GM18499 (cell line): ENCODE results near the gene SEMA3F.

Experiments used
- ATAC-seq: cut with Tn5 transposase; IDR thresholded peaks from one replicate; pipeline ENCODE4 v1.9.1; 2021; ENCODE audit warnings: moderate number of reproducible peaks; ENCODE audit not compliant: insufficient read depth, unreplicated experiment

Gene SEMA3F

DNA sequence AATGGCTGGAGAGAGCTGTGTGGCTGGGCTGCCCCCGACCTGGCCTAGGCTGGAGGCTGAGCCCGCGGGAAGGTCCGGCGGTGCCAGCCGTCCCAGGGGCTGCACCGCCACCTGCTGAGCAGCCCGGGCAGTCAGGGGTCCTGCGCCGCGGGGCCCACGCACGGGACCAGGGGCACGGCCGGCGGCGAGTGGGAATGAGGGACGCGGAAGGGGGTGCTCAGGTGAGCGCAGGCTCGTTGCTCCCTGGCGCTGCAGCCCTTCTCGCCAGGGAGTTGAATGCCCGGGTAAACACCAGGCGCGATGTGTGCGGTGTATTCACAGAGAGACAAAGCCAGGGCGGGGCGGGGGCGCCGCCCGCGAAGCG lies 666 bp upstream of the SEMA3F start:
- no peak for ATAC-seq

DNA sequence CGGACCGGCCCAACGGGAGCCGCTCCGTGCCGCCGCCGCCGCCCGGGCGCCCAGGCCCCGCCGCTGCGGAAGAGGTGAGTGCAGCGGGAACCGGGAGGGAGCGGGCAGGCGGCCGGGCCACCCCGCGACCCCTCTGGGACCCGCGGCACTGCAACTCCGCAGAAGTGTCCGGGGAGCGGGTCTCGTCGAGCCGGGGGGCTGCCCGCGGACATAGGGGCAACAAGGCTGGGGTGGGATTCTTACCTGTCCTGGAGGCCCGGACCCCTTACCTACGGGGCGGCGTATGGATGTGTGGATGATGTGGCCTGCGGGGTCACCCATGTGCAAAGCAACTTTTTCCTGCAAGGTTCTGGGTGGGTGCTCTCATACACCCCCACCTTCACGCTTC lies 361 bp downstream of the SEMA3F start:
- no peak for ATAC-seq

DNA sequence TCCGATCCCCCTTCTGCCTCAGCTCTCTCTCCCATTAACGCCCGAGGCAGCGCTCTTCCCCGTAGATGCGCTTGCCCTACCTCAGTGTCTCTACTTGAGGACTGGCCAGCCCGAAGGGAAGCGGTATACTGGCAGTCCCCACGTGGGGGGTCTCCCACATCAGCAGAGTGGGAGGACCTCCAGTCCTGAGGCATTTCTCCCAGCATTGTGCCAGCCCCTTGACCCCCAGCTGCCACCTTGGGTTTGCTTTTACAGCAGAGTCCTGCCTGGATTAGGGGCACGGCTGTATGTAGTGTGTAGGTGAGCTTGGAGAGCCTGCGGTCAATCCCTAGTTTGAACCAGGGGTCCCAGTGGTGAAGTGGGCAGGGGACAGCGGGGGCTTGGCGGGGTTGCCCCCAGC lies 767 bp downstream of the SEMA3F start:
- ATAC-seq, result no peak

DNA sequence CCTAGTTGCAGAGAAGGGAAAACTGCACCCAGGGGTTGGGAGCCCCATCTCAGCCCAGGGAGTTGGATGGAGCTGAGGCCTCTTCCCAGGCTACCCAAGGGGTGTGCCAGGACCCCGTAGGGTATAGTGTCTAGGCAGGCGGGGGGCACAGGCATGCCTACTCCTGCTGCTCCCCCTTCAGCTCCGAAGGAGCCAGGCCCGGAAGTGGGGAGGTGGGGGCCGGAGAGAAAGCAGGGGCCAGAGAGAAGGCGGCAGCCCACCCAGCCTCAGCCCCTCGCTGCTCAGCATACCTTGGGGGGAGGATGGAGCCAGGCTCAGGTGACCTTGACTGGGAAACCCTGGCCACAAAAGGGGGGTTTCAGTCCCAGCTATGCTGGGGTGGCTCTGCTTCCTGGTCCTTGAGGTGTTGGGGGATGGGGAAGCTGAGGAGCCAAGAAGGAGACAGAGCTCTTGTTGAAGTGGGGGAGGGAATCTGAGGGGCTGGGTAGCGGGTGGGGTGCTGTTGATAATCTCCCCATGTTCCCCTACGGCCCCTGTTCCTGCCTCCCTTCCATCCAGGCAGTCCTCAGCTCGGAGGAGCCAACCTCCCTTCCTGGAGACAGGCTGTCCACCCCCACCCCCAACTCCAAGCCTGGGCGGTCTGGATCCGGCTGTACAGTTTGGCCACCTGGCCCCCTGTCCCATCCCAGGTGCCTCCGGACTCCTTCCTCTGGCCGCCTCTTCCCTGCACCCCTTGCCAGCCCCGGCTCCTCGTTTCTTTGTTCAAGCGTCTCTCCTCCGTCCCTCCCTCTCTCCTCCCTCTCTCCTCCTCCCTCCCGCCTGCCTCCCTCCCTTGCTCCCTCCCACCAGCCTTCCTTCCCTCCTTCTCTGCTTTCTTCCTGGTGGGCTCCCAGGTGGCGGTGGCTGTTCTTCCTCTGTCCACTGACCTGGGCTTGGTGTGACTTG lies 1.7 kb downstream of the SEMA3F start:
- no peak for ATAC-seq

DNA sequence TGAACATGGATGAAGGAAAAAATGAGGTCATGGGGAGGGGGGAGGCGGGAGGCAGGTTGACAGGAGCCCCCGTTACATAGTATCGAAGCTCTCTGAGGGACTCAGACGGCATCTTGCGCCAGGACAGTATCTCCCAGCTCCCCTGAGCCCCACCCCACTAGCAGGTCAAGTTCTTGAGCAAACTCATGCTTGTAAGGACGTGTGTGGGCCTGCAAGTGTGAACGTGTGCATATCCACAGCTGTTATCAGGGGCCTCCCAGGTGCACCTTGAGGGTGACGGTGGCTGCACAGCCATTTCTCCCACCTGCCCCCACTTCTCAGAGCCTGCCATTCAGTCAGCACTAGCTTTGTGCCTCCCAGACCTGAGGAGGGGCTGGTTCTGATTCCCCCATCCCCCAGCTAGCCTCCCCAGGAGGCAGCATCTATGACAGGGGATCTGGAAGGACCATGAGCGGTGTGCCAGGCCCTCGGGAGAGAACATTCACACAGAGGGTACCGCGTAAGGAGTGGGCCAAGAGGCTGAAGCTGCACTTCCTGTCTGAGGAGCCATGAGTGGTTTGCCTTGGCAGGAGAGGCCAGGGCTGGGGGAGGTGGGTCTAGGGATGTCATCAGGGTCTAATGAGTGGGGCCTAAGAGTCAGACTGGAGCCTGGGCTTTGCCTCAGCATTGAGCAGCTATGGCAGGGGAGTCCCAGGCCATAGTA lies 2.9 kb downstream of the SEMA3F start:
- no peak for ATAC-seq

DNA sequence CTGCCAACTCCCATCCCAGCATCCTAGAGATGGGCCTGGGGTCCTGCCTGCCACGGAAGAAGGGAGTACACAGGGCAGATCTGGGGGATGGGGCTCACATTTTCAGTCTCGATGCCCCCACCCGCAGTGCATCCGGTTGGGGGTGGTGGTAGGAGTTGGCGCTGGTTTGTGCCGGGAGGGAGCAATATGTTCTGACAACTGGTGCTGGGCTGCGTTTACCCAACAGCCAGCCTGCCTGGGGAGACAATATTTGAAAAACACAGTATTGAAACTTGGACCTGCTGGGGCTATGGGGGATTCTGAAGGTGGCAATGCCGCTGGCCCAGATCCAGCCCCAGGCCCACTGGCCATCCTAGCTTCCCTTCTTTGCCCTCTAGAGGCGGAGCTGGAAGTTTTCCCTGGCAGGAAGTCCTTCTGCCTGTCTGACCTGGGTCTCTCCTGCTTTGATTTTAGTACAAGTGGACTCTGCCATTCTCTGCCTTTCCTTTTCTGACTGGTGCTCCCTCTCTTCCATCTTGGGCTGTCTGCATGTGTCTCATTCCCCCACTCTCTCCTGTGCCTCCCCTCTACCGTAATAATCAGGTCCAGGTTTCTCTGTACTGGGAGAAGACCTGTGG lies 3.5 kb downstream of the SEMA3F start:
- no peak for ATAC-seq

DNA sequence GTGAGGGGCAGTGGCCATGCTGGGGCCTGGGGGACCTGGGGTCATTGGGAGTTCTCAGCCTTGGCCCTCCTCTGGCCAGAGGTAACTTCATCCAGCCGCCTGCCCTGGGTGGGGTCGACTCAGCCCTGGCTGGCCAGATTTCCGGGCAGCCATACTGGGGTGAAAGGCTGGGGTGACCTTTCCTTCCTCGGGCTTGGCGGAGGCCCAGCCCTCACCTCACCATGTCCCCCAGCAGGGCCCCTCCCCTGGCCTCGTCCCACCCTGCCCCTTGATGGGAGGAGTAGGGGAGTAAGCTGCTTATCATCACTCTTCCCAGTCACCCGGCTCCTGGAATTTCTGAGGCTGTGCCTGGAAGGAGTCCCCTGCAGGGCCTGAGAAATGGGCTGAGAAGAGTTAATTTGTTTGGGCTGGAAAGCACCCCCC lies 5.4 kb downstream of the SEMA3F start:
- no peak for ATAC-seq

DNA sequence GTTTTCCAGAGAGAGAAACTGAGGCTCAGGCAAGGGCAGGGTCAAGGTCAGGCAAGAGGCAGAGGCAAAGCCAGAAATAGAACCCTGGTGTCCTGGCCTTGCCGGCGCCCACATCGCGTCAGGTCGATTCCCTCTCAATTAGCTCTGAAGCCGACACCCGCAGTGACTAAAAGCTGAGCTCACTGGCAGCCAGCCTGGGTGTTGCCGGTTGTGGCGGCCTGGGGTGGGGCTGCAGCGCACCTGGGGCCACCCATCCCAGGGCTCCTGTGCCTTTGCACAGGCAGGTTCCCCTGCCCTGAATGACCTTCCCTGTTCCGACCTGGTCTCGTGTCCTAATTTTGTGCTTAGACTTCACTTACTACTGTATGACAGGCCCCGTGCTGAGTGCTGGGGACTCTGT lies 6.2 kb downstream of the SEMA3F start:
- no peak for ATAC-seq

DNA sequence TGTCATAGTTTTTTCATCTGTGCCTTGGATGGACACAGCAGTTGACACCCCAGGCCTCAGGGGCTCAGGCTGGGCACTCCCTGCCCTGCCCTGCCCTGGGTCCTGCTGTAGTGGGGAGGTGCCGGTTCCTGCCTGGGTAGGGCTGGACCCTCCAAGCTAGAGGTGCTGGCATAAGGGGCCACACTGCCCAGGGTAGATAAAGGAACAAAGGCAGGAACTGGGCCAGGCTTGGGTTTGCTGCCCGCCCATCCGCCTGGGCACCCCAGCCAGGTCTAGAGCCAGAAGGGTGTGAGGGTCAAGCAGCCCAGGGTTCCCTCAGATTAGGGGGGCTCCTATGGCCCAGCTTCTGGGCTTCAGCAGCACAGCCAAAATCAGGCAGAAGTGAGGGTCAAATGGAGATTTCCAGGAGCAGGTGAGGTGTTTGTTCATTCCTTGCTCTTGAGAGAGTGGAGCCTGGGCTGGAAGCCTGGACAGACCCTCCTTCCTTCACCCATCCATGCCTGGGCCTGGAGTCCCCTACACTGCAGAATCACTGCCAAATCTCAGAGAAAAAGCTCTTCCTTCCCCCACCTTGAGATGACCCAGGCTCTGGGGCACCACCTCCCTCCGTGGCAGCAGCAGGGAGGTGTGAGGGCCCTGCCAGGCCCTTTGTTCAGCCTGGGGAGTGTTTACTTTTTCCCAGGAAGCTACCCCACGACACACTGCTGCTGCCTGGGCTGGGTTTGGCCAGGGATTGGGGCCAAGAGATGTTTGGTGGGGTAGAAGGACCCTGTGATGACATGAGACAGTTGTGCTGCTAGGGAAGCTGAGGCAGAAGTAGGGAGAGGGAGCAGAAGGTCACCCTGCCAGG lies 7.1 kb downstream of the SEMA3F start:
- ATAC-seq, result no peak

DNA sequence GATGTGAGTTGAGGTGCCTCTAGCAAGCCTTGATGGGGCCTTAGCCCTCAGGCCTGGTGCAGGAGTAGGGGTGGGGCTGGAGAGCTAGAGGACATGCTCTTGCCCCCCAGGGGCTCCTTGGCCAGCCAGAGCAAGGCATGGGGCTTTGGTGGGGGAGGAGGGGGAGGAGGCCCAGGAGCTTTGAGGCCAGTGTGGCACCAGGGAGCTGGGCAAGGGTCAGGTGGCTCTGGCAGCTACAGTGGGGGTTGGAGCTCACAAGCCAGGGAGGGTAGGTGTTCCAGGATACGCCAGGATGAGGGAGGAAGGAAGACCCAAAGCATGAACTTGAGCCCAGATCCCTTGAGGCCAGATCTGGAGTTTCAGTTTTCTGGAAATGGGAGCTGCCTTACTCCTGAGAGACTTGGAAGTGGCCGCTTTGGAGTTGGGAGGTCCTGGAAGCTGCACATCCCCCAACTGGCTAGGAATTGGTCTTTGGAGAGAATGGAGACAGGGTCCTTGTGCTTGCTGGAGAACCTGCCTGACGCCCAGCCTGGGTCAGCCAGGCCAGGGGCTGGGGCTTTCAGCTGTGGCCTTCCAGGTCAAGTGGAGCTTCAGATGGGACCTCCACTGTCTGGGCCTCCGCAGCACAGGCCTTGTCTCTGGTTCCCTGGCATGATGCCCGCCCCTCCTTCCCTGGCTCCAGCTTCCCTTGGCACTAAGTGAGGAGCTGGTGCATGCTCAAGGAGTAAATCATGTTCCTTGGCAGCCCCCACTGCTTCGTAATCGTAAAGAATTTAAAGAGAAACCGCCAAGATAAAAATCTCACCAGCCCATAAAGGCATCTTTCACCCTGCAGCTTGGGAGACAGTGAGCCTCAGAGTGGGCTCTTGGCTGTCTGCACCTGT lies 8.7 kb downstream of the SEMA3F start:
- no peak for ATAC-seq

DNA sequence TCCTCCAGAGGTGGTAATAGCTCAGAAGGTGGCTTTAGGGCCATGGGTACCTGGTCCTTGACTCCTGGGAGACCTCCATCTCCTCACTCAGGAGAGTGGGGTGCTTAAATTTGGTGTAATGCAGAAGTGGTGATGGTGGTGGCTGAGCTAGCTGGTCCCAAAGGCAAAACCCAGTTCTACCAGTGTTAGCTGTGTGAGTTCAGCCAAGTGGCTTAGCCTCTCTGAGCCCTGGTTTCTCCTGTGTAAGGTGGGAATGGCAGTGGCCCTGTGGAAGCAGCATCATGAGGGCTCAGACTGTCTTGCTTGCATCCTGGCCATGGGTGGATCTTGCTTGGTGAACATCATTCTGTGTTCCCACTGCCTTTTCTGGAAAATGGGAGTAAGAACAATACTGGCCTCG lies 9.4 kb downstream of the SEMA3F start:
- no peak for ATAC-seq

DNA sequence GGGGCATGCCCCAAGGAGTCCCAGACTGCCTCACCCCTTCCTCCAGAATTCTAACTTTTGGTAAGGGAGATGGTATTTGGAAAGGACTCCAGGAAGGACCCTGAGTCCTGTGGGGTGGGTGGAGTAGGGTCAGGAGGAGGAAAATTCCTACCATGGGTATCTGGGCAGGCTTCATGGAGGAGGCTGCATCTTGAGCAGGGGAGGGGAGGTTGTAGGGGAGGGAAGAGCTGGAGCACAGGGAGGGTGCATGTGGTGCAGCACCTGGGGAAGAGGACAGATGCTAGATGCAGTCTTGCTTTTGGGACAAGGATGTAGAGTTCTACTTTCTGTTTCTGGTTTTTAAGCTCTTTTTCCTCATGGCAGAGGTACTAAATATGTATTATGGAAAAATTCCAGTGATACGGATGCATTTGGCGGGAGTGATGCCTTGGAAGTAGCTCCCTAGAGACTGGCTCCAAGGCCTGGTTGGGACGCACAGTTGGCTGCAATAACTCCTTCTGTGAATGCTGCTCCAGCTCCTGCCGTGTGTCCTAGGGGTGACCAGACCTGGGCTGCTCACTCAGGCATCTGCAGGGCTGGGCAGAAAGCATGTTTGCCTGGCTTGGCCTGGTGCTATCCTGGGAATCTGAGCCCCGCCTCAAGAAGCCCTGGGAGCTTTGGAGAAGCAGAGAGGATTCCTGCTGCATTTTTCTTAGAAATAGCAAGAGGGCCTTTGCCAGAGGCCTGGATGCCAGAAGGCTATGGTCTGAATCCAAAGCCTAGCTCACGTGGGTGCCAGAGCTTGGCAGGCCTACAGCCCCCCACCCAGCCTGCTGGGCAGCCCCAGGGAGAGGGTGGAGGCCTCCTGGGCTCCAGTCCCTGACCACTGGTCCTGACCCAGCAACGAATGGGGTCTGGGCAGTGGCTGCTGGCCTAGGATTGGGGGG lies 10.1 kb downstream of the SEMA3F start:
- ATAC-seq, result no peak

DNA sequence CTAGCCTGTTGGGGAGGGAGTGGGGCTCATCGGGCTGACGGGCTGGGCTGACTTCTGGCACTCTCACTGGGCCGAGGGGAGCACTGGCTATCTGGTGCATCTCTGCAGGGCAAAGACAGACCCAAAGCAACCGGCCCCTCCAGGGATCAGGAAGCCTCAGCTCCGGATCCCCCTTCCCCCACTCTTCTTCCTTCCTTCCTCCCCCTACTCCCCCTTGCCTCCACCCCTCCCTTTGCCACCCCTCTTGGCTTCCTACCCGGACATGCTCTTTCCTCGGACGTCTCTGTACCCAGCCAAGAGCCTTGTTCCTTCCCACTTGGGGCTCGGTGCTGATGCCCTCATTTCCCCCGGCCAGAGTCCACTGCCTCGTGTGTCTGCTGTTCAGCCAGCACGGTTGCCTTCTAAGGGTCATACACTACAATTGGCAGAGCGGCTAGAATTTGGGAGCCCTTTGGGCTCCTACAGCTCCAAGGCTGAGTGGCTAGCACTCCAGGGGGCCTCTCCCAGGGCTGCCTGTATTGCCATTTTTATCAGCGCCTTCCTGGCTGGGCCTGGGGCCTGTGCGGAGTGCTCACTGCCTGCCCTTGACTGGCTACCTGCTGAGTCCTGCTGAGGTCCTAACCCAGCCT lies 10.9 kb downstream of the SEMA3F start:
- no peak for ATAC-seq

DNA sequence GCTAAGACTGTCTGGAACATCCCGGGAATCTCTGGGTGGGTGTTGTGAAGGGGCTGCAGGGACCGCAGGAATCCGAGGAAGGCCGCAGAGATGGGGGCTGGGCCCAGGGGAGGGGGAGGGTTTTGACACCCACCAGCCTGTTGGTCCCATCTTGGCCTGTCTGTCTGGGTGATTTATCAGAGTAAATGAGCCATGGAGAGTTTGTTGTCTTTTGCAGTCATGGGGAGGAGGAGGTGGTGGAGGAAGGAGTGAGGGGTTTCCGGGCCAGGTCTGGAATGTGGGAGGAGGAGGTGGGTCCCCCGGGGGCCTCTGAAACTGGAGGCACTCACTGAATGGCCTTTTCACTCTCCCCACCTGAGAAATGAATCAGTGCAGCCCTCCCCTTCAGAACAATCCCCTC lies 11.5 kb downstream of the SEMA3F start:
- no peak for ATAC-seq

DNA sequence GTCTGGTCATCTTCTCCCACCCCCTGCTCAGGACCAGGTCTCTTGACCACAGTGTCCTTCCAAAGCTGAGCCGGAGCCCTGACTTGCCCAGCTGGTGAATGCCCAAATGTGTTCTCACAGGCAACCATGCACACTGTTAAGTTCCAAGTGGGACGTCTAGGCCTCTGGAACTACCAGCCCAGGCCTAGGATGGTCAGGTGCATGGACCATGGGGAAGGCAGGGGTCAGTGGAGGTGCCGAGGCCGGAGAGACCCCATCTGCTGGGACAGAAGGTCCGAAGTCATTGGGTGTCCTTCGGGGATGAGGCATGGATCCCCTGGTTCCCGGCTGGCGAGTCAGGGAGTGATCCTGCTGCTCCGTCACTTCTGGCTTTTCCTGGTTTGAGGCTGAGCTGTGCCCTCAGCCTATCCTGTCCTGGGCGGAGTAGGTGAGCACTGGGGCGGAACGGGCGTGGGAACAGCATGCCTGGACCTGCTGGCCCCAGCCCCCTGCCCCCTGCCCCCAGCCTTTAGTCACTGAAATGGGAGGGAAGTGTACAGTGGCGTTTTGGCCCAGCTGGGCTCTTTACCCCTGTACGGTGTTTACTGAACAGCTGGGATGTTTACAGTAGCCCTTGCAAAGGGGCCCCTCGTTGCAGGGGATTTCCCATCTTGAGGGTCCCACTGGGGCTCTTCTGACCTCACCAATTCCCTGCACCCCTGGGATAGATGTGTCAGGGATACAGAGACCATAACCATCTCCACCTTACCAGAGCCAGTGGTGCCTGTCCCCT lies 12.1 kb downstream of the SEMA3F start:
- no peak for ATAC-seq

DNA sequence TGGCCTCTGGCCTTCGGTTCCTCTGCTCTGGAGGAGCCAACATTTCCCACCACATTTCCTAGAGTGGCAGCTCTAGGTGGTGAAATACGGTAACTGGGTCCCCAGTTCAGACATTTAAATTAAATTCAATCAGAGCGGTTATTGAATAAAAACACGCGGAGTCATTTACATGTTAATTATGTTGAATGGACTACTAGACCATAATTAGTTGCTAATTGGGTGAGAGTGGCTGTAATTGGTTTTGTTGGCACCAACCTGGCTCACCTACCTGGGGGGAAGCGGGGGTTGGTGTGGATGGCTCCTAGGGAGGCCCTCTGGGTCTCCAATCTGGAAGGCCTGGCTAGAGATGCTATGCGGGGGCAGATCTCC lies 12.7 kb downstream of the SEMA3F start:
- no peak for ATAC-seq

DNA sequence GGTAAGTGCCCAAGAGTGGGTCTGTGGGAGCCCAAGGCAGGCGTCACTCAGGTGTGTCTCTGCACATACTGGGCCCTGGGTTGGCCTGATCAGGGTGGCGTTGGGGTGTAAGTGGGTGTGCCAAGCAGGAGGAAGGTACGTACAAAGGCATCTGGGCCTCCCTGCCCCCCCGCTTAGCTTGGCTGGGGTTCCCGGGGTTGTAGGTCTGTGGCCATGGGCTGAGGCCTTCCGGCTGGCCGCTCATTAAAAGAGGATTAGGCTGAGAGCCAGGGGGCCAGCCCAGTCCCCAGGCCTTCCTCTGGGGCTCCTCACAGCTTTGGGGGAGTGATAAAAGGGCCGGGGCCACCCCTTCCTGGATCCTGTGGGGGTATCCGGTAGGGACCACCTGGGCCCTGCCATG lies 13.3 kb downstream of the SEMA3F start:
- ATAC-seq, result no peak
